ENCODE results near the gene KIZ. TPM values are rescaled to one million over a fixed set of nuclear protein-coding genes. Genes with fewer than 3 reads are reported as not detected.
"Not testable (repeated sequence)": the region's sequence is repeated elsewhere in the genome, so short reads cannot be mapped to it uniquely, and the experiment has no call there.

Gene KIZ
- total RNA-seq, 1 donor from 2014 or later: 12.2 TPM

GRCh38 chr20:21244808-21245207 lies 118.9 kb downstream of the KIZ start:
- H3K9me3 Mint-ChIP-seq (ENCODE audit: low read depth): peaks cover 3% of the 10 kb centered on the region
- no peak for DNase-seq (ENCODE audit: low spot score)
- H3K4me1 Mint-ChIP-seq (ENCODE audit: low read depth): no peaks in the 10 kb centered on the region
- H3K27me3 Mint-ChIP-seq (ENCODE audit: low read depth): no peaks in the 10 kb centered on the region
- H3K4me3 Mint-ChIP-seq (ENCODE audit: unreplicated experiment): no peak overlapping the region
- peaks cover 9% of the 10 kb centered on the region for H3K36me3 Mint-ChIP-seq (ENCODE audit: low read depth)
- TF ChIP-seq CTCF (IDR thresholded peaks at IDR 0.05): no peak
- no peak overlapping the region for H3K27ac Mint-ChIP-seq (ENCODE audit: unreplicated experiment)

GRCh38 chr20:21246161-21246560 lies 120.3 kb downstream of the KIZ start:
- Mint-ChIP-seq H3K27me3 (ENCODE audit: low read depth) (no peaks in the 10 kb centered on the region), H3K4me1 (ENCODE audit: low read depth) (no peaks in the 10 kb centered on the region), H3K4me3 (ENCODE audit: unreplicated experiment) (no peak overlapping the region), H3K27ac (ENCODE audit: unreplicated experiment) (no peak overlapping the region), H3K9me3 (ENCODE audit: low read depth) (peaks cover 3% of the 10 kb centered on the region), H3K36me3 (ENCODE audit: low read depth) (peaks cover 9% of the 10 kb centered on the region)
- no peak for TF ChIP-seq CTCF (IDR thresholded peaks at IDR 0.05)
- DNase-seq (ENCODE audit: low spot score): no peak

- H3K27me3 Mint-ChIP-seq (ENCODE audit: low read depth); H3K4me1 Mint-ChIP-seq (ENCODE audit: low read depth); H3K36me3 Mint-ChIP-seq (ENCODE audit: low read depth): not testable (repeated sequence)
Measured at GRCh38 chr20:21247603-21248095, 121.8 kb downstream of the KIZ start.

GRCh38 chr20:21251278-21251677 lies 125.4 kb downstream of the KIZ start:
- no peak for TF ChIP-seq CTCF (IDR thresholded peaks at IDR 0.05)
- H3K4me1 Mint-ChIP-seq (ENCODE audit: low read depth): no peaks in the 10 kb centered on the region
- H3K27ac Mint-ChIP-seq (ENCODE audit: unreplicated experiment): no peak overlapping the region

More at GRCh38 chr20:21247603-21248095, 121.8 kb downstream of the KIZ start:
- H3K9me3 Mint-ChIP-seq (ENCODE audit: low read depth); H3K27ac Mint-ChIP-seq (ENCODE audit: unreplicated experiment); DNase-seq (ENCODE audit: low spot score); H3K4me3 Mint-ChIP-seq (ENCODE audit: unreplicated experiment): not testable (repeated sequence)

GRCh38 chr20:21257192-21257591 lies 131.3 kb downstream of the KIZ start:
- no peak overlapping the region for H3K27ac Mint-ChIP-seq (ENCODE audit: unreplicated experiment)
- no peaks in the 10 kb centered on the region for H3K9me3 Mint-ChIP-seq (ENCODE audit: low read depth)
- H3K27me3 Mint-ChIP-seq (ENCODE audit: low read depth): no peaks in the 10 kb centered on the region
- H3K4me3 Mint-ChIP-seq (ENCODE audit: unreplicated experiment): no peak overlapping the region
- no peak for DNase-seq (ENCODE audit: low spot score)
- no peaks in the 10 kb centered on the region for H3K36me3 Mint-ChIP-seq (ENCODE audit: low read depth)
- no peak for TF ChIP-seq CTCF (IDR thresholded peaks at IDR 0.05)
- no peaks in the 10 kb centered on the region for H3K4me1 Mint-ChIP-seq (ENCODE audit: low read depth)

More at GRCh38 chr20:21251278-21251677, 125.4 kb downstream of the KIZ start:
- DNase-seq (ENCODE audit: low spot score): no peak
- Mint-ChIP-seq H3K9me3 (ENCODE audit: low read depth) (peaks cover 3% of the 10 kb centered on the region), H3K4me3 (ENCODE audit: unreplicated experiment) (no peak overlapping the region), H3K27me3 (ENCODE audit: low read depth) (no peaks in the 10 kb centered on the region), H3K36me3 (ENCODE audit: low read depth) (peaks cover 2% of the 10 kb centered on the region)

- Mint-ChIP-seq H3K36me3 (ENCODE audit: low read depth) (no peaks in the 10 kb centered on the region), H3K27ac (ENCODE audit: unreplicated experiment) (no peak overlapping the region), H3K4me1 (ENCODE audit: low read depth) (no peaks in the 10 kb centered on the region), H3K4me3 (ENCODE audit: unreplicated experiment) (no peak overlapping the region), H3K9me3 (ENCODE audit: low read depth) (no peaks in the 10 kb centered on the region), H3K27me3 (ENCODE audit: low read depth) (peaks cover 1% of the 10 kb centered on the region)
- no peak for TF ChIP-seq CTCF (IDR thresholded peaks at IDR 0.05)
- no peak for DNase-seq (ENCODE audit: low spot score)
Measured at GRCh38 chr20:21258411-21258810, 132.5 kb downstream of the KIZ start.
